ENCODE results near the gene LPP. TPM values are rescaled to one million over a fixed set of nuclear protein-coding genes. Genes with fewer than 3 reads are reported as not detected.
"Not testable (repeated sequence)": the region's sequence is repeated elsewhere in the genome, so short reads cannot be mapped to it uniquely, and the experiment has no call there.

The LPP gene
- total RNA-seq, 1 experiment from 2014 or later: 22.1 TPM

- DNase-seq (ENCODE audit: extremely low read depth, low read depth): no peak
These were observed 526.6 kb downstream of the LPP start for GRCh38 chr3:188680605-188681004.

DNA sequence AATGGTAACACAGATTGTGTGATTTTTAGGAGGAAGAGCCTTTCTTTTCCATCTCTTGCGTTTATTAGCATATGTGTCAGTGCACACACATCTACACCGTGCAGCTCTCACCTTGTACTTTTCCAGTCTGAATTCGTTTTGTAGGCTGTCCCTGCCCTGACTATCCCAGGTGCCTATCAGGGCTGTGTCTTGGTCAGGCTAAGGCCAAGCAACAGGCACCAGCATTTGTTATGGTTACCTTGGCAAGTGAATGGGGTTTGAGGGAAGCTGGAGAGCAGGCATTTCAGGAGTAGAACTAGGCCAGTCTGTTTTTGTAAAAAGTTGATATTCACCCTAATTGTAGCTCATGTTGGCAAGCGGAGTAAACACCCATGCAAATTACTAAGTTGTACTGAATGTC, 528.4 kb downstream of the LPP start:
- no peak for DNase-seq (ENCODE audit: extremely low read depth, low read depth)

DNA sequence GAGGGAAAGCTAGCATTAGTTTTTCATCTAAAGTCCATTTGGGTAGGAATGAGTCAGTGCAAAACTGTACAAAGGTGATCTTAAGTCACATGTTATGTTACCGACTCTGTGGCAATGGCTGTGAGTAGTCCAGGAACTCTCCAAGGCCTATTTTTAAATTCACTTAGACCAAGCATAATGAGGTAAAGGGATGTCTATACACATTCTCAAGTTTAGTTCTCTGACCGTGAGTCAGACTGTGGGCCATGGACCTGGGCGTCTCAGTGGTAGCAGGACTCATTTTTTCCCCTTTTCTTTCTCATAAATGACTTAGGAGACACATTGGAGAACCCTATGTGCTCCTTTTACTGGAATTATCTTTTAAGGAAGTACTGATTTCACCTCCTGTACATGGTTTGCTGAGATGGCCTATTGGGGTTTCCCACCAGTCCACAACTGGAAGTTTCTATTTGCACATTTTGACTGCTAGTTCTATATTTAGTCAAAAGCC, 529.1 kb downstream of the LPP start:
- DNase-seq (ENCODE audit: extremely low read depth, low read depth): no peak

- no peak for DNase-seq (ENCODE audit: extremely low read depth, low read depth)
These were observed 530.3 kb downstream of the LPP start for GRCh38 chr3:188684276-188684675.

GRCh38 chr3:188685789-188686188, 531.8 kb downstream of the LPP start:
- DNase-seq (ENCODE audit: extremely low read depth, low read depth): no peak

DNA sequence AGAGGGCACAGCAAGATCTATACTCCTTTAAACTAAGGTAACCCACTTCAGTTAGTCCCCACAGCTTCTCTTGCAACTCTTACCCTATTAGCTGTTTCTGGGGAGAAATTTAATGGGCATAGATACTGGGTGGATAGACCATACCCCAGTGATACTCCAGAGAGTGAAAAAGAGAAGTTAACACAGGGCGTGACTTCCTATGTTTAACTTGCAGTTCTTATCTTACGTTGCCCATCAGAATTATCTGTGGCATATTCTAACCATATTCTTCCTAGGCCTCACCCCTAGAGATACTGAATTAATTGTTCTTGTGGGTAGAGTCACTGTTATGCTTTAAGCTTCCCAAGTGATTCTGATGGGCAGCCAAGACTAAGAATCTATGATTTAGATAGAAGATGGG, 532.4 kb downstream of the LPP start:
- no peak for DNase-seq (ENCODE audit: extremely low read depth, low read depth)

- DNase-seq (ENCODE audit: extremely low read depth, low read depth): no peak
These were observed 533.4 kb downstream of the LPP start for GRCh38 chr3:188687389-188687788.

DNA sequence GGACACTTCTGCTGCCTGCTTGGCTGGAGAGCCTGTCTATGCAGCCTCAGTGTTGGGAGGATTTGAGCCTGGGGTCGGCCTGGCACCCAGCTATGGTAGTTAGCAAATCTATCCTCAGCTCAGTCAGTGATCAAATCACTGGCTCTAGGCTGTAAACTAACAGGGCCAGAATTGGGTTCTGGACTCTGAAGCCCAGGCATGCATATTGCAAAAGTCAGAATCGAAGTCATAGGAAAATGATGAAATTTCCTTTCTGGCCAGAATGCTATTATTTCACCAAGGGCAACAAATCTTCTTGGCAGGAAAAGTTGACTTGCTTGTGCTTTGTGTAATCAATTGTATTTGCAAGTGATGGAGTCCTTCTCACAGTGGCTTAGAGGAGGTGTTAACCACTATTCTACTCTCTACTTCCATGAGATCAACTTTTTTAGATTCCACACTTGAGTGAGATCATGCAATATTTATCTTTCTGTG, 535.2 kb downstream of the LPP start:
- DNase-seq (ENCODE audit: extremely low read depth, low read depth): peak; percentile 5

DNA sequence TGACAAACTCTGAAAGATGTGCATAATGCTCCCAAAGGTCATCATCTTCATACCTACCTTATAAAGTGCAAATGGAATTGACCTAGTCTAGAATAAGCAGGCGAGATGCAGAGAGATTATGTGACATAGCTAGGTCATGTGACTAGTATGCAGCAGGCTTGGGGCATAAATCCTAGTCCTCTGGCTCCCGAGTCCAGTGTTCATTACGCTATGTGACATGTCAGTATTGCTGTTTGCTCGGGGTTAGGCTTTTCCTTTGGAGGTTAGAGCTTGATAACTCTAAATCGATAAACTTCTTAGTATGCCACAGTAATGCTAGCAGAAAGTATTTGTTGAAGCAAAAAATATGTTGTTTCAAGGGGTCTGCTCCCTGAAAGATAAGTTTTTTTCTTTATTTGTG, 536.1 kb downstream of the LPP start:
- no peak for DNase-seq (ENCODE audit: extremely low read depth, low read depth)

DNA sequence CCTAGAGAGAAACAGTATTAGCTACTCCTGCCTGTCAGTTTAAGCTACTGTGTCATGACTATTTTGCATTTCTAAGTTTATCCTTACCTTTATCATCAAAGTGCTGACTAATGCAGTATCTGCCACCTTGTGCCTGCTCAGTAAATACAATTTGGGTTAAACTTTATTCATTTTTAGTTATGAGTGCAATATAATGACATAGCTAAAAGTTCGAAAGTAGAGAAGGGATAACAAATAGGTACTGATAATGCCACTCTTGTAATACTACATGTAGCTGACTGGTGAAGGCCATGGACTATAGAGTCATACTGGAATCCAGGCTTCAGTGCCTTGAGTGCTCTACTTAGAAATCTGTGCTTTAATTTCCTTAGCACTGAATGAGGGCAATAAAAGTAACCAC, 537.0 kb downstream of the LPP start:
- no peak for DNase-seq (ENCODE audit: extremely low read depth, low read depth)

GRCh38 chr3:188691665-188692064, 537.7 kb downstream of the LPP start:
- no peak for DNase-seq (ENCODE audit: extremely low read depth, low read depth)

DNA sequence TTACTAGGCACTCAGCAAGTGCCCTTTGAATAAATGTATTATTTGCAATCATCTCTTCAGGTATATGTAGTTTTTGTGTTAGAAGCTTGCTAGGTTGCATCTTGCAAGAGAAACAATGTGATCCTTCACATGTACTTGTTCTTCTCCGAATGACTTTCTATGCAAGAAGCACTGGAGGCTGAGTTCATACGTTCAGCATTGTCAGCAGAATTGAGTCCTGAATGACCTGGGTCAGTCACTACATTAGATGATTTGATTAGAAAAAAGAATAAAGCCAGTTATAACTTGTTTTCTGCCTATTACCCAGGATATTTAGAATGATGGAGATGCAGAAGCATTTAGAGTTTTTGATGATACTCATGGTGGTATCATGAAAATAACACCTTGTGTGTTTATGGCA, 538.7 kb downstream of the LPP start:
- DNase-seq (ENCODE audit: extremely low read depth, low read depth): no peak

- no peak for DNase-seq (ENCODE audit: extremely low read depth, low read depth)
These were observed 539.5 kb downstream of the LPP start for GRCh38 chr3:188693435-188693834.

DNA sequence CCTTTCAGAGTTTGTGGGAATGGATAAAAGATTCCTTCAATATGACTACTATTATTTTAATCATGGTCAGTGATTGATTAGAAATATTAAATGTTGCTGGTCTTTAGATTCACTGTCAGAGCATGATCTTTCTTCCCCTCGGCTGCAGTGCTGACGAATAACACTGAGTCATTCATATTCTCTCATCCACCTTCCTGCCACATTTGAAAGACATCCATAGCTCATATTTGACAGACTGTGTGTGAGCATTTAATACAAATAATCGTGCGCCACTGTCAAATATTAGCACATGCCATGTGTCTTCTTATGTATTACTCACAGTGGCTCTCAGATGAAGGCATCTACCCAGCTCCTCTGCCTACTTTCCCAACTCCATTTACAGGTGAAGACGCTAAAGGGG, 541.3 kb downstream of the LPP start:
- DNase-seq (ENCODE audit: extremely low read depth, low read depth): no peak

GRCh38 chr3:188697127-188697526, 543.2 kb downstream of the LPP start:
- DNase-seq (ENCODE audit: extremely low read depth, low read depth): no peak

DNA sequence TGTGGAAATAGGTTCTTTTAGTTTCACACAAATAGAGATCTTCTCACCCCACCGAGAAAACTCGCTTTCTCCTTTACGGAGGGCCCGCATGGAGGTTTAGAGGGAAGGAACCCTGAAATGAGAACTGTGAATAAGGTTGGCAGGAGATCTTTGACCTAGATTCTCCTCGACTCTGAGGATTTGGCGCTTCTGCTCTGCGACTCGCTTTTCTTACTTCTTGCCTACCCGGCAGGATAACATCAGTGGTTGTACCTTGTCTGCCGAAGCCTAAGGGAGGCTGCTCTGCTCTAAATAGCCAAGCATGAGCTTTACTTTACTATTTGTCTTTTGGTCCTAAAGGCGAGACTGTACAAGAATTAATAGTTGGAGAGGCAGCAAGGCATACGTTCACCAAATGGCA, 544.5 kb downstream of the LPP start:
- no peak for DNase-seq (ENCODE audit: extremely low read depth, low read depth)

- DNase-seq (ENCODE audit: extremely low read depth, low read depth): no peak
These were observed 546.5 kb downstream of the LPP start for GRCh38 chr3:188700501-188700900.

- DNase-seq (ENCODE audit: extremely low read depth, low read depth): no peak
These were observed 547.0 kb downstream of the LPP start for GRCh38 chr3:188700918-188701317.

- no peak for DNase-seq (ENCODE audit: extremely low read depth, low read depth)
These were observed 547.6 kb downstream of the LPP start for GRCh38 chr3:188701485-188701969.

DNA sequence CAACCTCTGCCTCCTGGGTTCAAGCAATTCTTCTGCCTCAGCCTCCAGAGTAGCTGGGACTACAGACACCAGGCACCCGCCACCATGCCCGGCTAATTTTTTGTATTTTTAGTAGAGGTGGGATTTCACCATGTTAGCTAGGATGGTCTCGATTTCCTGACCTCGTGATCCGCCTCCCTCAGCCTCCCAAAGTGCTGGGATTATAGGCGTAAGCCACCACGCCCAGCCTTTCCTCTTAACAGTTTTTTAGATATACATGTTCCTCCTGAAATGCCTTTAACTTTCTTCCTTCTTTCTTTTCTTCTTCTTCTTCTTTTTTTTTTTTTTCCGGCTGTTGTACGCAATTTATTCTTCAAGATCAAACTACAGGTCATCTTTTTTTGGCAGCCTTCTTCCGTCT, 548.1 kb downstream of the LPP start:
- DNase-seq (ENCODE audit: extremely low read depth, low read depth): not testable (repeated sequence)

GRCh38 chr3:188706176-188706575, 552.2 kb downstream of the LPP start:
- DNase-seq (ENCODE audit: extremely low read depth, low read depth): no peak

DNA sequence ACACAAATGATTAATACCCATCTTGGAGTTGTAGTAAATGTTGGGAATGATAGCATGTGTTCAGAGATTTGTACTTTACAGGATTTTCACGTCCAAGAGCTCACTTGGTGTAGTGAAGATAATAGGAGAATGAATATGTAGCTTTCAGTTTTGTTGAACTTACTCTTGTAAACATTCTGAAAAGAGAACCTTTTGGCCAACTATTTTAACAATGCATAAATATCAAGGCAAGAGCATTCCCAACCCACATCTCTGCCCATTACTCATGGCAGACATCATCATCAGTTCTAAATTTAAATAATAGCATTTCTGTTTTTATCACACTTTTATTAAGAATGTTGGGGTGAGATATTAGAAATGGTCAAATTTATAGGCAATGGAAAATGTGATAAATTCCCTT, 552.6 kb downstream of the LPP start:
- no peak for DNase-seq (ENCODE audit: extremely low read depth, low read depth)
